Measurements from ENCODE around the gene DNAJB13. TPM values are rescaled to one million over a fixed set of nuclear protein-coding genes. Genes with fewer than 3 reads are reported as not detected.
"Not testable (repeated sequence)": the region's sequence is repeated elsewhere in the genome, so short reads cannot be mapped to it uniquely, and the experiment has no call there.

The DNAJB13 gene
- under 1 TPM; 0.15 to 0.31 TPM for total RNA-seq

- H3K4me1 Mint-ChIP-seq: no peaks in the 10 kb centered on the region
- POLR2A ChIA-PET: no interaction called here
- peak; percentile 42 for DNase-seq
Observed at GRCh38 chr11:73950869-73951710, at the start of gene DNAJB13. TSS of gene DNAJB13 (plus strand) at chr11:73951026. CDS start at chr11:73951070, 44 bp downstream.

DNA sequence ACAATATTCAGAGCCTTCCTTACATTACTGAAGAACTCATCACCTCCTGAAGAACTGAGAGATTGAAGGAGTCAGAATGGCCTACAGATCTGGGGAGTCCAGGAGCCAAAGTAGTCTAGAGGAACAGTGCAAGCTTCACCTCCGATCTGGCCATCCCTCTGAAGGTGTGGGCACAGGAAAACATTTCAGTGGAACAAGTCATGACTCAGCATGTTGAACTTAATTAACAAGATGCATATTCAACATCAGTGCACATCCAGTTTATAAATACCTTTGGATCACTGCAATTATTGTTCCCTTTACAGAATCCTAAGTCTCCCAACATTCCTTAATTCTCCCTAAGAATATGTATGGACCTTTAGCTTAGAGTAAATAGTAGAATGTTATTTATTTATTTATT, 48.5 kb upstream of the DNAJB13 start:
- no peak overlapping the region for H3K4me3 Mint-ChIP-seq
- no peaks in the 10 kb centered on the region for H3K4me1 Mint-ChIP-seq
- no peaks in the 10 kb centered on the region for H3K9me3 Mint-ChIP-seq
- no peaks in the 10 kb centered on the region for H3K27me3 Mint-ChIP-seq
- no peak for DNase-seq
- CTCF ChIA-PET: no interaction called here
- POLR2A ChIA-PET: no interaction called here
- peaks cover 17% of the 10 kb centered on the region for H3K36me3 Mint-ChIP-seq (ENCODE audit: low read depth)
- no peak overlapping the region for H3K27ac Mint-ChIP-seq

More at GRCh38 chr11:73950869-73951710, at the start of gene DNAJB13:
- H3K27ac Mint-ChIP-seq: no peak within 1 kb of the TSS
- peaks cover 2% of the 10 kb centered on the region for H3K27me3 Mint-ChIP-seq
- no peak within 1 kb of the TSS for H3K4me3 Mint-ChIP-seq
- no peaks in the 10 kb centered on the region for H3K36me3 Mint-ChIP-seq (ENCODE audit: low read depth)
- CTCF ChIA-PET: no interaction called here
- no peaks in the 10 kb centered on the region for H3K9me3 Mint-ChIP-seq

DNA sequence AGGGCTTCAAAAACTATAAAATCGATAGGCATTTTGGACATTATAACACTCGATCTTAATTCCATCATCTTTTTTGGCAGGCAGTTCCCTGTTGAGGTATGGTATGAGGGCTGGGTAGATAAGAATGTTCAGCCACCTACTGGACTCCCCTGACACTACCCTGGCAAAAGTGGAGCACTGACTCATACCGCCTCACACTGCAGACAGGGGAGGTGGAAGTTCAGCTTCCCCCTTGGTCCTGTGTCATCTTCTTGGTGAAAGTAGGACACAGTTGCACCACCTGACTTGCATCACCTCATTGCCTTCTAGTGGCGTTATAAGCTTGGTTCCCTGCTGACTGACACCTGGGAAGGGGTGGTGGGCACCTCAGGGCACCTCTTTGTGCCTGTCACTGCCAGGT, 43.6 kb upstream of the DNAJB13 start:
- DNase-seq: no peak
- H3K36me3 Mint-ChIP-seq (ENCODE audit: low read depth): peaks cover 15% of the 10 kb centered on the region
- no peaks in the 10 kb centered on the region for H3K27me3 Mint-ChIP-seq
- ChIA-PET POLR2A (no interaction called here), CTCF (interaction anchor here (0.6 kb wide), 1 partner anchor 22 kb away, joined by 3 read pairs; no protein-coding TSS in a partner anchor)
- no peaks in the 10 kb centered on the region for H3K9me3 Mint-ChIP-seq
- no peak overlapping the region for H3K4me3 Mint-ChIP-seq
- no peaks in the 10 kb centered on the region for H3K4me1 Mint-ChIP-seq
- H3K27ac Mint-ChIP-seq: no peak overlapping the region

DNA sequence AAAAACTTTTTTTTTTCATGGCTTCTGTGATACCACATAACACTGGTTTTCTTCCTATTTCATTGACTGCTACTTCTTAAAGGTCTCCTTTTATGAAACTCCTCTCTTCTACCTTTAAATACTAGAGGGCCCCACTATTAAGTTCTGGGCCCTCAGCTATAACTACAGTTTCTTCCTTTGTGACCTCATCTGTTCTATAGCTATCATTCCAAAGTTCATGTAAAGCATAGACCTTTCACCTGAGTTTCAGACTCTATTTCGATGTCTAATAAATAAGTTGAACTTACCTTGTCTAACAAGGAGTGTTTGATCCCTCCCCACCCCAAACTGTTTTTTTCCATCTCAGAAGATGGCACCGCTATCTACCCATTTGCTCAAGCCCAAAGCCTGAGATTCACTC, 38.8 kb upstream of the DNAJB13 start:
- no peak overlapping the region for H3K27ac Mint-ChIP-seq
- ChIA-PET CTCF (no interaction called here), POLR2A (interaction anchor here (0.7 kb wide), 1 partner anchor 19 kb away, joined by 4 read pairs; no protein-coding TSS in a partner anchor)
- no peaks in the 10 kb centered on the region for H3K4me1 Mint-ChIP-seq
- no peak for DNase-seq
- no peaks in the 10 kb centered on the region for H3K27me3 Mint-ChIP-seq
- no peak overlapping the region for H3K4me3 Mint-ChIP-seq
- H3K36me3 Mint-ChIP-seq (ENCODE audit: low read depth): peaks cover 23% of the 10 kb centered on the region
- no peaks in the 10 kb centered on the region for H3K9me3 Mint-ChIP-seq

GRCh38 chr11:73913472-73913871, 37.4 kb upstream of the DNAJB13 start:
- POLR2A ChIA-PET: no interaction called here
- no peak overlapping the region for H3K4me3 Mint-ChIP-seq
- H3K27ac Mint-ChIP-seq: no peak overlapping the region
- peaks cover 27% of the 10 kb centered on the region for H3K36me3 Mint-ChIP-seq (ENCODE audit: low read depth)
- CTCF ChIA-PET: no interaction called here
- no peak for DNase-seq
- H3K9me3 Mint-ChIP-seq: no peaks in the 10 kb centered on the region
- no peaks in the 10 kb centered on the region for H3K4me1 Mint-ChIP-seq
- no peaks in the 10 kb centered on the region for H3K27me3 Mint-ChIP-seq

DNA sequence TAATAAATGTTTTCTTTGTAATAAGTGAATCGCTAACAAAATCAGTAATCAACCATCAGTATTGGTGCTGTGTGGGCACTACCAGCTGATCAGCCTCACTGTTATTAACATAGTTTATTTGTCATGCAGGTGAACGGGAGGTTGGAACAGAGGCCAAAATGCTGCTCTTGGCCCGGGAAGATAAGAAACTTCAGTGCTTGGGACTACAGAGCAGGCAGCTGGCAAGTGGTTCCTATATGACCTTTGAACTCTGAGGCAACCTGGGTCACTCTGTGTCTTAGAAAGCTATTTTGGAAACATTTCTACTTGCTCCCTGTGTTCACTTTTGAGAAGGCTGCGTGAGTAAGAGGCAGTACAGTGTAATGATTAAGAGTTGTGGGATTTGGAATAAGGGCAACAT, 36.5 kb upstream of the DNAJB13 start:
- peaks cover 28% of the 10 kb centered on the region for H3K36me3 Mint-ChIP-seq (ENCODE audit: low read depth)
- ChIA-PET POLR2A (no interaction called here), CTCF (interaction anchor here (0.6 kb wide), 1 partner anchor 159 kb away, joined by 4 read pairs; no protein-coding TSS in a partner anchor)

DNA sequence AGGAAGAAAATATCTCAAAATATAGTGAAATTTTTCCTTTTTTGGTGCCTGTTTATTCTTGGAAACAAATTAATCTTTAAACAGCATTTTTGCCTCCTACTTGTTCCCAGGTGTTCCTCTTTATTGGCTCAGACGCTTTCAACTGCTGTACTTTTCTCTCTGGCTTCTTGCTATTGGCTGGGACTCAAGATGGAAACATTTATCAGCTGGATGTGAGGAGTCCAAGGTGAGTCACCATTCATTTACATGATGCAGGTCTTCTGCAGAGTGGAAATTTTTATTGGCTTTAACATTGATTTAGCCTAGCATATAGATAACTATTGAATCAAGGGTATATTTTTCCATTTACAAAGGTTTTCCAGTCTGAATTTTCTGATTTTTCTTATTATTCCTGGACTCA, 34.4 kb upstream of the DNAJB13 start:
- H3K4me3 Mint-ChIP-seq: no peak overlapping the region
- ChIA-PET CTCF (interaction anchor here (0.5 to 1.8 kb wide), 5 partner anchors 8 to 118 kb away, joined by 3 to 4 read pairs (median 3); no protein-coding TSS in a partner anchor), POLR2A (no interaction called here)

More for the DNA sequence above, 36.5 kb upstream of the DNAJB13 start:
- Mint-ChIP-seq H3K4me3 (no peak overlapping the region), H3K9me3 (no peaks in the 10 kb centered on the region), H3K27ac (no peak overlapping the region), H3K4me1 (no peaks in the 10 kb centered on the region), H3K27me3 (no peaks in the 10 kb centered on the region)
- DNase-seq: no peak

GRCh38 chr11:73921180-73921579, 29.6 kb upstream of the DNAJB13 start:
- H3K4me1 Mint-ChIP-seq: no peaks in the 10 kb centered on the region
- H3K27ac Mint-ChIP-seq: no peak overlapping the region
- POLR2A ChIA-PET: no interaction called here
- no peaks in the 10 kb centered on the region for H3K27me3 Mint-ChIP-seq
- H3K9me3 Mint-ChIP-seq: no peaks in the 10 kb centered on the region
- peaks cover 18% of the 10 kb centered on the region for H3K36me3 Mint-ChIP-seq (ENCODE audit: low read depth)
- CTCF ChIA-PET: interaction anchor here (0.6 kb wide), 1 partner anchor 466 kb away, joined by 3 read pairs; no protein-coding TSS in a partner anchor
- H3K4me3 Mint-ChIP-seq: no peak overlapping the region
- no peak for DNase-seq

More for the DNA sequence above, 34.4 kb upstream of the DNAJB13 start:
- no peaks in the 10 kb centered on the region for H3K4me1 Mint-ChIP-seq
- no peak for DNase-seq
- H3K9me3 Mint-ChIP-seq: no peaks in the 10 kb centered on the region
- no peak overlapping the region for H3K27ac Mint-ChIP-seq
- no peaks in the 10 kb centered on the region for H3K27me3 Mint-ChIP-seq
- peaks cover 26% of the 10 kb centered on the region for H3K36me3 Mint-ChIP-seq (ENCODE audit: low read depth)

DNA sequence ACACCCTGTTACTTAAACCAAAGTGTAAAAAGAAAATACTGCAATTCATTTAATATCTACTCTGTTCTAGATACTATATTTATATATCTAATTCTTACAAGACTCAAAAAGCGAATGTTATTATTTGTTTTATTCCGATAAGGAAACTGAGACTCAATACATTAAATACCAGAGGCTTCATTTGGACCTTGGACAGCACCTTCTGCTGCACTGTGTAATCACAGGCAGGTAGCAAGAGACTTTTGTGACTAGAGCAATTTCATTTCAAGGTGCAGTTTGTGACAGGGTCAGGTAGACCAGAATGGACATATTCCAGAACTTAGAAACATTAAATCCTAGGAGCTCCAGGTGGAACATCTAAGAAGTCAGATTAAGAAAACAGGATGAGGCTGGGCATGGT, 21.4 kb upstream of the DNAJB13 start:
- no peaks in the 10 kb centered on the region for H3K4me1 Mint-ChIP-seq
- H3K27ac Mint-ChIP-seq: no peak overlapping the region
- H3K9me3 Mint-ChIP-seq: no peaks in the 10 kb centered on the region
- peaks cover 25% of the 10 kb centered on the region for H3K36me3 Mint-ChIP-seq (ENCODE audit: low read depth)
- no peak overlapping the region for H3K4me3 Mint-ChIP-seq
- CTCF ChIA-PET: interaction anchor here (0.5 to 1.5 kb wide), 4 partner anchors 12 to 268 kb away, joined by 3 read pairs; no protein-coding TSS in a partner anchor
- H3K27me3 Mint-ChIP-seq: no peaks in the 10 kb centered on the region
- DNase-seq: no peak
- POLR2A ChIA-PET: no interaction called here

GRCh38 chr11:73931039-73931645, 19.7 kb upstream of the DNAJB13 start:
- POLR2A ChIA-PET: interaction anchor here (0.6 kb wide), 1 partner anchor 19 kb away, joined by 4 read pairs; no protein-coding TSS in a partner anchor
- no peaks in the 10 kb centered on the region for H3K27me3 Mint-ChIP-seq
- no peaks in the 10 kb centered on the region for H3K4me1 Mint-ChIP-seq
- H3K4me3 Mint-ChIP-seq: no peak overlapping the region
- DNase-seq: peak; percentile 37
- CTCF ChIA-PET: interaction anchor here (0.6 to 1.1 kb wide), 3 partner anchors 22 to 305 kb away, joined by 4 to 5 read pairs (median 5); partner anchors contain the start of gene RAB6A
- peaks cover 23% of the 10 kb centered on the region for H3K36me3 Mint-ChIP-seq (ENCODE audit: low read depth)
- H3K9me3 Mint-ChIP-seq: no peaks in the 10 kb centered on the region
- H3K27ac Mint-ChIP-seq: peak overlapping the region; percentile 60

- Mint-ChIP-seq H3K27me3 (no peaks in the 10 kb centered on the region), H3K27ac (no peak overlapping the region), H3K4me1 (no peaks in the 10 kb centered on the region), H3K36me3 (ENCODE audit: low read depth) (peaks cover 17% of the 10 kb centered on the region), H3K4me3 (no peak overlapping the region), H3K9me3 (no peaks in the 10 kb centered on the region)
- ChIA-PET POLR2A (interaction anchor here (0.7 kb wide), 1 partner anchor 951 kb away, joined by 3 read pairs; no protein-coding TSS in a partner anchor), CTCF (interaction anchor here (0.6 to 1.1 kb wide), 3 partner anchors 23 to 306 kb away, joined by 4 to 5 read pairs (median 5); partner anchors contain the start of gene RAB6A)
- DNase-seq: no peak
Observed at GRCh38 chr11:73931951-73932350, 18.9 kb upstream of the DNAJB13 start.

DNA sequence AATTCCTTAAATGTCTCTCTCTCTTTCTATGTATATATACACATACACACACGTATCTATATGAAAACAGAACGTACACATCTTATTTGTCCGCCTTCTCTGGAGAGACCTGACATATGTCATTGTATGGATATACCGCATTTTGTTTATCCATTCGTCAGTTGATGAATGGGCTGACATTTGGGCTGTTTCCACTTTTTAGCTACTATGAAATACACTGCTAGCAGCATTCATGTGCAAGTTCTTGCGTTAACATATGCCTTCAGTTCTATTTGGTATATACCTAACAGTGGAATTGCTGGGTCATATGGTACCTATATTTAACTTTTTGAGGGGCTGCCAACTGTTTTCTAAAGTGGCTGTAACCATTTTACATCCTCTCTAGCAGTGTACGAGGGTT, 18.0 kb upstream of the DNAJB13 start:
- H3K4me3 Mint-ChIP-seq: no peak overlapping the region
- ChIA-PET CTCF (no interaction called here), POLR2A (no interaction called here)
- no peaks in the 10 kb centered on the region for H3K27me3 Mint-ChIP-seq
- peaks cover 9% of the 10 kb centered on the region for H3K36me3 Mint-ChIP-seq (ENCODE audit: low read depth)
- H3K4me1 Mint-ChIP-seq: no peaks in the 10 kb centered on the region
- no peak overlapping the region for H3K27ac Mint-ChIP-seq
- no peaks in the 10 kb centered on the region for H3K9me3 Mint-ChIP-seq
- no peak for DNase-seq

DNA sequence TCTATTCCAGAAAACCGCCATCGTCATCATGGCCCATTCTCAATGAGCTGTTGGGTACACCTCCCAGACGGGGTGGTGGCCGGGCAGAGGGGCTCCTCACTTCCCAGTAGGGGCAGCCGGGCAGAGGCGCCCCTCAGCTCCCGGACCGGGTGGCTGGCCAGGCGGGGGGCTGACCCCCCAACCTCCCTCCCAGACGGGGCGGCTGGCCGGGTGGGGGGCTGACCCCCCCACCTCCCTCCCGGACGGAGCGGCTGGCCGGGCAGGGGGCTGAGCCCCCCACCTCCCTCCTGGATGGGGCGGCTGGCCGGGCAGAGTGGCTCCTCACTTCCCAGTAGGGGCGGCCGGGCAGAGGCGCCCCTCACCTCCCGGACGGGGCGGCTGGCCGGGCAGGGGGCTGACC, 14.8 kb upstream of the DNAJB13 start:
- H3K4me3 Mint-ChIP-seq; POLR2A ChIA-PET; CTCF ChIA-PET; H3K4me1 Mint-ChIP-seq; H3K27ac Mint-ChIP-seq; DNase-seq; H3K9me3 Mint-ChIP-seq; H3K27me3 Mint-ChIP-seq; H3K36me3 Mint-ChIP-seq (ENCODE audit: low read depth): not testable (repeated sequence)

All from activated CD4-positive, alpha-beta T cell treated with anti-CD3 and anti-CD28 coated beads, Interleukin-2, amount 10 ng/mL, durations not matched to agents 7 days and 5 days (primary cell).